Large intestine (tissue), 3 donors: ENCODE data around the gene CPXM2. TPM values are rescaled to one million over a fixed set of nuclear protein-coding genes. Genes with fewer than 3 reads are reported as not detected.

Experiments
- DNase-seq, 2 donors: peaks; one replicate each; pipeline versions ENCODE4 v3.0.0 to v3.0.0-alpha.2; 2013
- H3K27ac ChIP-seq: one replicate; pipeline ENCODE4 v1.5.1; 2013; ENCODE audit warnings: low read length
- H3K27me3 ChIP-seq: 2 replicates; pipeline ENCODE4 v1.6.1; 2013; ENCODE audit warnings: low read length; ENCODE audit not compliant: control insufficient read depth, insufficient read depth
- H3K36me3 ChIP-seq: 2 replicates; pipeline ENCODE4 v1.6.1; 2013; ENCODE audit warnings: low read length; ENCODE audit not compliant: control insufficient read depth, insufficient read depth
- H3K4me1 ChIP-seq: one replicate; pipeline ENCODE4 v1.6.1; 2013; ENCODE audit warnings: low read length; ENCODE audit not compliant: control insufficient read depth, insufficient read depth
- H3K4me3 ChIP-seq: one replicate; pipeline ENCODE4 v1.5.1; 2013; ENCODE audit warnings: low read length
- H3K9me3 ChIP-seq: one replicate; pipeline ENCODE4 v1.6.1; 2013; ENCODE audit warnings: mild to moderate bottlenecking, low read depth, low read length, moderate library complexity; ENCODE audit not compliant: control insufficient read depth
- WGBS: methylation state at CpG from one replicate; pipeline ENCODE4 v1.1.5; 2013; ENCODE audit warnings: low lambda C conversion rate; ENCODE audit not compliant: insufficient coverage; 5-methylcytosine and 5-hydroxymethylcytosine counted together
- polyA plus RNA-seq: library from polyadenylated mRNA; unstranded; fragments of 120-200 nt; gene quantifications from one replicate; pipeline ENCODE4 v1.2.1, GENCODE V29; 2013

Gene CPXM2
- polyA plus RNA-seq, 1 donor, result 63.9 TPM

GRCh38 chr10:123837756-123838155, 53.9 kb downstream of the CPXM2 start:
- Histone ChIP-seq H3K4me3 (no peak overlapping the region), H3K27me3 (no peaks in the 10 kb centered on the region), H3K27ac (no peak overlapping the region), H3K9me3 (no peaks in the 10 kb centered on the region), H3K36me3 (peaks cover 13% of the 10 kb centered on the region), H3K4me1 (no peaks in the 10 kb centered on the region)
- DNase-seq, result no peak
- no CpG with 5 or more reads among the region's 6 CpGs for WGBS

DNA sequence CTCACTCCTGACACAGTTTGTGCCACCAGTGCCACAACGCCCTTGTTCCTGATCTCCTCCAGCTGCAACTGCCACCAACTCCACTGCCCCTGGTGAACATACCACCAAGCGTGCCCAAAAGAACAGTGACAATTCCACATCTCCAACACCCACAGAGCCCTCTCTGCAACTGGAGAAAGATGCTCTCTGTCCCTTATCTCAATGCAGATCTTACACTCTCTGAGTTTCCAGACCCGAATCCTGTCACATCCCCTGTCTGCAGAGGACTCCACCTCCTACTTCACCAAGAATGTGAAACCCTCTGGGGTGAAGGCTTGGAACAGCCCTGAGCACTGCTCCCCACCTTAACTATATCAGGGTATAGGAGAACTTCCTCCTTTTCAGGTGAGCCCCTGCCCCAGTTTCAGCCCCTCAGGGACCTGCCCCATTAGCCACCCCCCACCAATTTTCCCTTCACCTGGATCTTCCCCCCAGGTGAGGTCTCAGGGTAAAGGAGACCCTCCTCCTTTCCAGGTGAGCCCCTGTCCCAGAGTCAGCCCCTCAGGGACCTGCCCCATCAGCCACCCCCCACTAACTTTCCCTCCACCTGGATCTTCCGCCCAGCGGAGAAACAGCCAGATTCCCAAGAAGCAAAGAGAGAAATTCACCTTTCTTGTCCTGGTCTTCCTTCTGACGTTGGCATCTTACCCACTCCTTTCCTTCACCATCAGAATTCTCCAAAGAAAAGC, 55.0 kb downstream of the CPXM2 start:
- Histone ChIP-seq H3K36me3 (peaks cover 6% of the 10 kb centered on the region), H3K27ac (no peak overlapping the region), H3K27me3 (no peaks in the 10 kb centered on the region), H3K9me3 (no peaks in the 10 kb centered on the region), H3K4me1 (no peaks in the 10 kb centered on the region), H3K4me3 (no peak overlapping the region)
- 100% methylated on average over 2 of the region's 6 CpGs for WGBS
- DNase-seq, result no peak

- H3K36me3 ChIP-seq, result no peaks in the 10 kb centered on the region
- no peak overlapping the region for H3K4me3 ChIP-seq
- no peaks in the 10 kb centered on the region for H3K9me3 ChIP-seq
- peak in 1 of 2 donors; percentile 14 for DNase-seq
- no peak overlapping the region for H3K27ac ChIP-seq
- H3K4me1 ChIP-seq, result no peaks in the 10 kb centered on the region
- no peaks in the 10 kb centered on the region for H3K27me3 ChIP-seq
- WGBS, result no CpG with 5 or more reads among the region's 5 CpGs
These were observed 56.0 kb downstream of the CPXM2 start for GRCh38 chr10:123835575-123835974.

DNA sequence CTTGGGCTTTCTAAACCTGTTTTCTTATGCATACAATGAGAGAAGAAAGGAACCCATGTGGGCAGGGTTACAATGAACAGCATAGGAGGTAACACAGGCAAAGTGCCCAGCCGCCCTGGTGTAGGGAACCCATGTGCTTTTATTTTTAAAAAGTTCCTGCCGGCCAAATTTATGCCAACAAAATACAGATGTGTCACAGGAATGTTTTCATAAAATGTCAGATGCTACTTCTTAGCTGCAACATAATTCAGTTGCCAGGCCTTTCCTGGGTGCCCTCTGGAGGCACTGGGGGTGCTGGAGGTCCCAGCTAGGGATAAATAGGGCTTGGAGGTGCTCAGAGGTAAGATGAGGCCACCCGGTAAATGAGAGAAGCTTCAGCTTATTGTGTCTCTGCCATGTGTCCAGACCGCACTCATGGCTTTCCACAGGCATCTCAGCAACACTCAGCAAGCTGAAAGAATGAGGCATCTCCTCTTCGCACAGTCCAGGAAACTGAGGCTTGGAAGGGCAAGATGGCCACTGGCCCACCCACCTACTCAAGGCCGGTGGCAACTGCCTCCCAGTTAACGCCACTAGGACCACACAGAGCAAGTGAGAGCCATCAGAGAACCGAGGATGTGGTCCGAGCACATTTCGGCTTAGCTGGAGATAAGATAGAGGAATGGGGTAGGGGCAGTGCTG, 58.3 kb downstream of the CPXM2 start:
- Histone ChIP-seq H3K4me1 (no peaks in the 10 kb centered on the region), H3K4me3 (no peak overlapping the region), H3K9me3 (no peaks in the 10 kb centered on the region), H3K27me3 (no peaks in the 10 kb centered on the region), H3K27ac (no peak overlapping the region), H3K36me3 (no peaks in the 10 kb centered on the region)
- WGBS, result no CpG with 5 or more reads among the region's 10 CpGs
- DNase-seq, result no peak

DNA sequence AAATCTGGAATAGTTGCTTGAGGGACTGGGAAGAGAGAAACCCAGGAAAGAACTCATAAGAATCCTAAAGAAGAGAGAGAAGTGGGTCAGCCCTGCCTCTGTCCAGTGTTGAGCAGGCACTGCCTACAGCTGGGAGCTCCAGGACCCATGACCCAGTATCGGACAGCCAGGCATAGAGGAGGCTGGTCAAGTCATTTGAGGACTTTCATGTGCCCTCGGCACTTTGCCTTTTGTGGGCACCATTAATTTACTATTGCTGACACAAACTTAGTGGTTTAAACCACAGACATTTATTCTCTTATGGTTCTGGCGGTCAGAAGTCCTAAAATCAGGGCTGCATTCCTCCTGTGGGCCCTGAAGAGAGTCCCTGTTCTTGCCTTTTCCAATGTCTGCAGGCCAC, 60.3 kb downstream of the CPXM2 start:
- Histone ChIP-seq H3K9me3 (no peaks in the 10 kb centered on the region), H3K4me1 (no peaks in the 10 kb centered on the region), H3K4me3 (no peak overlapping the region), H3K36me3 (no peaks in the 10 kb centered on the region), H3K27ac (no peak overlapping the region), H3K27me3 (no peaks in the 10 kb centered on the region)
- WGBS, result no CpG with 5 or more reads among the region's 3 CpGs
- no peak for DNase-seq

- WGBS, result no CpG with 5 or more reads among the region's 2 CpGs
- no peaks in the 10 kb centered on the region for H3K4me1 ChIP-seq
- no peak overlapping the region for H3K27ac ChIP-seq
These were observed 70.5 kb downstream of the CPXM2 start for GRCh38 chr10:123821136-123821535.

GRCh38 chr10:123809632-123810031, 82.0 kb downstream of the CPXM2 start:
- H3K36me3 ChIP-seq, result no peaks in the 10 kb centered on the region
- peaks cover 3% of the 10 kb centered on the region for H3K4me1 ChIP-seq
- H3K4me3 ChIP-seq, result no peak overlapping the region
- no peaks in the 10 kb centered on the region for H3K27me3 ChIP-seq
- H3K27ac ChIP-seq, result no peak overlapping the region
- no peaks in the 10 kb centered on the region for H3K9me3 ChIP-seq
- DNase-seq, result no peak

More at GRCh38 chr10:123821136-123821535, 70.5 kb downstream of the CPXM2 start:
- Histone ChIP-seq H3K36me3 (peaks cover 10% of the 10 kb centered on the region), H3K9me3 (no peaks in the 10 kb centered on the region), H3K27me3 (no peaks in the 10 kb centered on the region), H3K4me3 (no peak overlapping the region)
- DNase-seq, result no peak

GRCh38 chr10:123808906-123809305, 82.7 kb downstream of the CPXM2 start:
- WGBS, result 87% methylated on average over 3 of the region's 6 CpGs
- peaks cover 3% of the 10 kb centered on the region for H3K4me1 ChIP-seq
- H3K9me3 ChIP-seq, result no peaks in the 10 kb centered on the region
- H3K4me3 ChIP-seq, result no peak overlapping the region
- H3K27me3 ChIP-seq, result no peaks in the 10 kb centered on the region
- no peaks in the 10 kb centered on the region for H3K36me3 ChIP-seq
- no peak overlapping the region for H3K27ac ChIP-seq
- DNase-seq, result no peak

DNA sequence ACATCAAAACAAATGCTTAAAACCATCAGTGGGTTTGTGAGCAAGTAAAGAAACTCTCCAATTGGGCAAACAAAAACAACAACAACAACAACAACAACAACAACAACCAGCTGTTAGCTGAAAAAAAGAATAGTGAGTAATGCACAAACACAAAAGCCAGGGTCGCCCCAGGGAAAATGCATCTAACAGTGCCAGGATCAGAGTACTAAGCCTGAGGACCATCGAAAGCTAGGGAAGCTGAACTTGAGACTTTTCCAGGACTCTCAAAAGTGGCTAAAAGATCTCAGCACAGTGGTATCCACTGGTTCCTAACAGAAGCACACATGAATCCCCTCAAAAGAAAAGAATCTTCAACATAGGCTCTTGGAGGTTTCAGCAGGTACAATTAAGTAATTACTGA, 83.3 kb downstream of the CPXM2 start:
- Histone ChIP-seq H3K27ac (no peak overlapping the region), H3K4me3 (no peak overlapping the region), H3K9me3 (no peaks in the 10 kb centered on the region), H3K36me3 (no peaks in the 10 kb centered on the region), H3K4me1 (peaks cover 3% of the 10 kb centered on the region), H3K27me3 (no peaks in the 10 kb centered on the region)
- no peak for DNase-seq
- no CpG with 5 or more reads among the region's 2 CpGs for WGBS

DNA sequence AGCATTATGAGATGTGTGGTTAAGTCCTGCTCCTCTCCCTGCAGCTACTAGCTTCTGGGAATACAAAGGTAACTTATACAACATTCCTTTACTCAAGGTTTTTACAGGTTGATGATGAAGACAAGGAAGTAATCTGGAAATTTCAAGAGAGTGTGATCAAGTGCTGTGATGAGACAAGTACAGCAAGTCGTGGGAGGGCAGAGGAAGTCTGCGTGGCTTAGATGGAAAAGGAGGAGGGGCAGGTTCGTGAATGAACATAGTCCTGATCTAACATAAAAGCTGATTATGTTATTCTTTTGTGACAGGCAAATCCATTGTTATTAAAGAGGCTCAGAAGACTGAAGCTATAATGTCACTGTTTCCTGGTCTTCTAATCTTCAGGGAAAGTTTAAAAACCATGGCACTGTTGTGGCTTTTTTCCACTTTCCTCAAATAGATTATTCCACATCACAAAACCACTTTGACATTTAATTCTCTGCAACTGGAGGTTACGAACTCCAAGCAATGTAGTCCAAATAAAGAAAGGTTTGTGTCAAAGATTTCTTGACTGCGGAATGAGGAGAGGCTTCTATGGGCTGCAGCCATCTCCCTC, 84.1 kb downstream of the CPXM2 start:
- H3K27ac ChIP-seq, result no peak overlapping the region
- no peaks in the 10 kb centered on the region for H3K9me3 ChIP-seq
- no peak overlapping the region for H3K4me3 ChIP-seq
- no peaks in the 10 kb centered on the region for H3K27me3 ChIP-seq
- peaks cover 3% of the 10 kb centered on the region for H3K4me1 ChIP-seq
- no peaks in the 10 kb centered on the region for H3K36me3 ChIP-seq
- DNase-seq, result peak in 1 of 2 donors; percentile 35
- WGBS, result 0% methylated on average over 2 of the region's 5 CpGs
